Skeletal muscle tissue (tissue), 4 donors: Measurements from ENCODE around the gene PLVAP. TPM values are rescaled to one million over a fixed set of nuclear protein-coding genes. Genes with fewer than 3 reads are reported as not detected.
"Not testable (repeated sequence)": the region's sequence is repeated elsewhere in the genome, so short reads cannot be mapped to it uniquely, and the experiment has no call there.

Experiments used
- H3K27ac ChIP-seq: one replicate; pipeline ENCODE4 v1.7.0; 2013; ENCODE audit warnings: mild to moderate bottlenecking, low read depth, low read length, inconsistent platforms
- H3K27me3 ChIP-seq, 3 donors: one replicate each; pipeline ENCODE4 v1.7.0; 2013; ENCODE audit warnings: low read length in 3 of 3; ENCODE audit not compliant: control insufficient read depth in 3 of 3, insufficient read depth in 3 of 3
- H3K36me3 ChIP-seq, 3 donors: one replicate each; pipeline ENCODE4 v1.7.0; 2013; ENCODE audit warnings: low read length in 3 of 3; ENCODE audit not compliant: control insufficient read depth in 3 of 3, insufficient read depth in 3 of 3
- H3K4me1 ChIP-seq, 3 donors: one replicate each; pipeline ENCODE4 v1.7.0; 2013; ENCODE audit warnings: low read length in 3 of 3, mild to moderate bottlenecking in 3 of 3; ENCODE audit not compliant: control insufficient read depth in 3 of 3, insufficient read depth in 3 of 3
- H3K4me3 ChIP-seq, 3 donors: one replicate each; pipeline ENCODE4 v1.7.0; 2013; ENCODE audit warnings: low read length in 3 of 3
- H3K9ac ChIP-seq, 3 donors: one replicate each; pipeline ENCODE4 v1.7.0; 2013; ENCODE audit warnings: low read length in 3 of 3, mild to moderate bottlenecking in 3 of 3, moderate library complexity in 2 of 3, low read depth in 1 of 3
- H3K9me3 ChIP-seq, 3 donors: one replicate each; pipeline ENCODE4 v1.7.0; 2013; ENCODE audit warnings: low read length in 3 of 3; ENCODE audit not compliant: control insufficient read depth in 3 of 3
- total RNA-seq: library from RNA; depleted of rRNA; stranded (reverse); fragments of >200 nt; gene quantifications from one replicate; pipeline ENCODE4 v1.2.3, GENCODE V29; 2014
- donor health status: Osteomylitis.

Gene PLVAP
- total RNA-seq, 1 donor from 2014 or later: 12.5 TPM

- Histone ChIP-seq H3K36me3 (no peaks in the 10 kb centered on the region), H3K4me3 (no peak overlapping the region)
Observed at GRCh38 chr19:17385878-17386611, 8.9 kb upstream of the PLVAP start.

DNA sequence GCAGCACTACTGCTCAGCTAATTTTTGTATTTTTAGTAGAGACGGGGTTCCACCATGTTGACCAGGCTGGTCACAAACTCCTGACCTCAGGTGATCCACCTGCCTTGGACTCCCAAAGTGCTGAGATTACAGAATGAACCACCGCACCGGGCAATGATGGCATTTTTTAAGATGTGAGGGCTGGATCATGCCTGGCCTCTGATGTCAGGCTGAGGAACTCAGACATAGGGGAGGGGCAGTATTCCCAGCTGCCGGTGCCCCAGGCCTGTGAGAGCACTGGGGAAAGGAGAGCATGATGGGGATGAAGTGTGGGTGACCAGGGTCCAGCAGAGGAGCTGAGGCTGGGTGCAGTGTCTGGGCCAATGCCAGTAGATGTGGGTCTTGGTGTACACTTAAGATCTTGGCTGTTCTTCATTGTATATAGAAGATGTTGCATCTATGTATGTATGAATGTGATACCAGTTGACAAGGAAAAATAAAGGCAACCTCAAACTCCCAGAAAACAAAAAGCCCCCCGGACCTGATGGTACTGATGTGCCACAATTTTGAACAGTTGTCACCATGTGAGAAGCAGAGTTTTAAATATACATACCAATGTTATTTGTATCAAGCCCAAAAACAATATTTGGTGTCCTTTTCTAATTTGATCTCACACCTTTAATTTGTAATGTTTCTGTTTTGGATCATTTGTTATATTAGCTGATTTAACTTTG lies 3.4 kb upstream of the PLVAP start:
- Histone ChIP-seq H3K4me3 (no peak overlapping the region), H3K27me3 (no peaks in the 10 kb centered on the region), H3K27ac (no peak overlapping the region), H3K4me1 (peaks cover 7 to 36% (median 26%) of the 10 kb centered on the region in 3 donors), H3K36me3 (no peaks in the 10 kb centered on the region), H3K9me3 (no peaks in the 10 kb centered on the region), H3K9ac (no peak overlapping the region)

More at GRCh38 chr19:17385878-17386611, 8.9 kb upstream of the PLVAP start:
- no peak overlapping the region for H3K27ac ChIP-seq
- peaks cover 4 to 17% (median 15%) of the 10 kb centered on the region in 3 donors for H3K4me1 ChIP-seq
- H3K27me3 ChIP-seq: peaks cover 0 to 12% (median 0%) of the 10 kb centered on the region in 3 donors
- peak overlapping the region in 1 of 3 donors; percentile 40 for H3K9ac ChIP-seq
- H3K9me3 ChIP-seq: no peaks in the 10 kb centered on the region

GRCh38 chr19:17379221-17379631 lies 2.1 kb upstream of the PLVAP start:
- Histone ChIP-seq H3K9me3 (no peaks in the 10 kb centered on the region), H3K9ac (peak overlapping the region in 1 of 3 donors; percentile 8), H3K27ac (peak overlapping the region; percentile 7), H3K36me3 (no peaks in the 10 kb centered on the region), H3K4me1 (peaks cover 7 to 39% (median 30%) of the 10 kb centered on the region in 3 donors), H3K4me3 (no peak overlapping the region), H3K27me3 (no peaks in the 10 kb centered on the region)

DNA sequence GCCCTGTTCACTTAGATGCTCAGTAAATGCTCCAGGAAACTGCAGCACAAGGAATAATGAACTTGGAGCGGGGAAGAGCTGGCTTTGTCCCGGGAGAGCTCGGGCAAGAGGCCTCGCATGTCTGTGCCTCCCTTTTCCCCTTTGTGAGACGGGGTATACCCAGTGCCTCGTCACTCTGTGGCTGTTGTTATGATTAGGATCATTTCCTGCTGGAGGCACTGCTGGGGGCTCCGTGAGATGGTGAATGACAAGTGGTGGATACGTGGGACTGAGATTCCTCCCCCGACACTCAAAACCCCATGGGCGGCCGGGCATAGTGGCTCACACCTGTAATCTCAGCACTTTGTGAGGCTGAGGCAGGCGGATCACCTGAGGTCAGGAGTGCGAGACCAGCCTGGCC lies 1.1 kb upstream of the PLVAP start:
- no peak overlapping the region for H3K27ac ChIP-seq
- no peaks in the 10 kb centered on the region for H3K36me3 ChIP-seq
- H3K4me1 ChIP-seq: peaks cover 7 to 36% (median 29%) of the 10 kb centered on the region in 3 donors
- H3K9me3 ChIP-seq: no peaks in the 10 kb centered on the region
- peak overlapping the region in 1 of 3 donors; percentile 25 for H3K9ac ChIP-seq
- no peaks in the 10 kb centered on the region for H3K27me3 ChIP-seq
- no peak overlapping the region for H3K4me3 ChIP-seq

GRCh38 chr19:17370026-17370587 lies 7.0 kb downstream of the PLVAP start:
- H3K4me3 ChIP-seq: peak overlapping the region; percentile 37 to 63 (median 39)
- H3K9ac ChIP-seq: peak overlapping the region in 2 of 3 donors; percentile 54 to 78

GRCh38 chr19:17365361-17365760 lies 11.8 kb downstream of the PLVAP start:
- Histone ChIP-seq H3K36me3 (peaks cover 0 to under 1% (median 0%) of the 10 kb centered on the region in 3 donors), H3K4me1 (peaks cover 5% of the 10 kb centered on the region in 3 donors), H3K9me3 (no peaks in the 10 kb centered on the region), H3K4me3 (no peak overlapping the region), H3K27me3 (no peaks in the 10 kb centered on the region), H3K9ac (no peak overlapping the region), H3K27ac (no peak overlapping the region)

More at GRCh38 chr19:17370026-17370587, 7.0 kb downstream of the PLVAP start:
- H3K4me1 ChIP-seq: peaks cover 6 to 11% (median 10%) of the 10 kb centered on the region in 3 donors
- no peaks in the 10 kb centered on the region for H3K9me3 ChIP-seq
- H3K27me3 ChIP-seq: no peaks in the 10 kb centered on the region
- peak overlapping the region; percentile 83 for H3K27ac ChIP-seq
- no peaks in the 10 kb centered on the region for H3K36me3 ChIP-seq

- not testable (repeated sequence) for H3K4me3 ChIP-seq, H3K9me3 ChIP-seq, H3K27ac ChIP-seq
Observed at GRCh38 chr19:17363852-17364605, 13.1 kb downstream of the PLVAP start.

GRCh38 chr19:17359905-17360800 lies 17.0 kb downstream of the PLVAP start:
- Histone ChIP-seq H3K9ac (no peak overlapping the region), H3K4me1 (peaks cover 0 to 5% (median 5%) of the 10 kb centered on the region in 3 donors), H3K27me3 (no peaks in the 10 kb centered on the region), H3K36me3 (peaks cover 0 to 3% (median 0%) of the 10 kb centered on the region in 3 donors), H3K27ac (no peak overlapping the region), H3K4me3 (no peak overlapping the region), H3K9me3 (no peaks in the 10 kb centered on the region)

More at GRCh38 chr19:17363852-17364605, 13.1 kb downstream of the PLVAP start:
- not testable (repeated sequence) for H3K4me1 ChIP-seq, H3K36me3 ChIP-seq, H3K27me3 ChIP-seq, H3K9ac ChIP-seq

- peaks cover 0 to 5% (median 5%) of the 10 kb centered on the region in 3 donors for H3K4me1 ChIP-seq
- H3K27me3 ChIP-seq: no peaks in the 10 kb centered on the region
- H3K36me3 ChIP-seq: peaks cover 0 to 3% (median 0%) of the 10 kb centered on the region in 3 donors
- H3K9me3 ChIP-seq: no peaks in the 10 kb centered on the region
- peak overlapping the region; percentile 9 for H3K27ac ChIP-seq
- H3K9ac ChIP-seq: no peak overlapping the region
- no peak overlapping the region for H3K4me3 ChIP-seq
Observed at GRCh38 chr19:17358395-17358794, 18.7 kb downstream of the PLVAP start.
